Stimulated activated CD4-positive, alpha-beta T cell treated with anti-CD3 and anti-CD28 coated beads, Interleukin-12 subunit alpha, Interleukin-12 subunit beta, amount 100 ng/mL, for 48 hours (primary cell): ENCODE data around the gene PILRB.
"Not testable (repeated sequence)": the region's sequence is repeated elsewhere in the genome, so short reads cannot be mapped to it uniquely, and the experiment has no call there.

Experiments used
- DNase-seq, 3 donors: peaks; one replicate each; pipeline ENCODE4 v3.0.0-alpha.2; 2020; ENCODE audit warnings: low read depth in 2 of 3, low spot score in 1 of 3

The PILRB gene

DNA sequence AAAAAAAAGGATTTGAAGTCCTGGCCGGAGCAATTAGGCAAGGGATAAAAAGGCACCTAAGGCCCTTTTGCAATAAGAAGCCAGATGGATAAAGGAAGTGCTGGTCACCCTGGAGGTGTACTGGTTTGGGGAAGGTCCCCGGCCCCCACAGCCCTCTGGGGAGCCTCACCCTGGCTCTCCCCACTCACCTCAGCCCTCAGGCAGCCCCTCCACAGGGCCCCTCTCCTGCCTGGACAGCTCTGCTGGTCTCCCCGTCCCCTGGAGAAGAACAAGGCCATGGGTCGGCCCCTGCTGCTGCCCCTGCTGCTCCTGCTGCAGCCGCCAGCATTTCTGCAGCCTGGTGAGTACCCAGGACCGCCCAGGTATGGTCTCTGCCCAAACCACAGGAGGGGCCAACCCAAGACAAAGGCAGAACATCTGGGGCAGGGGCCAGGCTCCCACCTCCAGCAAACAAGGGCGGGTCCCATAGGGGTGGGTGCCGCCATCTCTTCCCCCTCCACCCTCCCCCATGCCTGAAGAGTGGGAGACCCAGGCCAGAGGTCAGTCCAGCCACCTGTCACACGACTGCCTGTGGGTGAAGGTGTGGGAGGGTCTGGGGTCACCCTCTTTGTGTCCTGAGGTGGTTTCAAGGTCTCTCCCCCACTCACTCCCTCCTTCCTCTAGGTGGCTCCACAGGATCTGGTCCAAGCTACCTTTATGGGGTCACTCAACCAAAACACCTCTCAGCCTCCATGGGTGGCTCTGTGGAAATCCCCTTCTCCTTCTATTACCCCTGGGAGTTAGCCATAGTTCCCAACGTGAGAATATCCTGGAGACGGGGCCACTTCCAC is at the start of gene PILRB:
PILRB (plus strand) TSS at position 91 of the 830 bp plus-strand sequence; CDS start at position 277, 186 bp downstream.
- DNase-seq, result no peak

DNA sequence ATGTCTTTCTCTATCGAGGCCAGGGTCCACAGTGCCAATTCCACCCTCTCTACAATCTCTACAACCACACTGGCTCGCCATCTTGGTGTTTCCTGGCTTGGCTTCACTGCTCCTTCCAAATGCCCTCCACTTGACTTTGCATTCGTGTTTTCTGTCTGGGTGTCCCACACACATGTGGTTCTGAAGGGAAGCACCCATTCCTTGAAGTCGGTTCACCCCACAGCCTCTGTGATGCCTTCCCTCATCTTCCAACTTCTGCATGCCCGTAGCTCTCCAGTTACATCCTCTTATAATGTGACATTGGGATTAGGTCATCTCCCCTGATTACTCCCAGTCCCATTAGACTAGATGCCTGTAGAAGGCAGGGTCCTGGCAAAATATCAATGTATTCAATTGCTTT is 39.6 kb upstream of the PILRB start:
- DNase-seq, result not testable (repeated sequence)

DNA sequence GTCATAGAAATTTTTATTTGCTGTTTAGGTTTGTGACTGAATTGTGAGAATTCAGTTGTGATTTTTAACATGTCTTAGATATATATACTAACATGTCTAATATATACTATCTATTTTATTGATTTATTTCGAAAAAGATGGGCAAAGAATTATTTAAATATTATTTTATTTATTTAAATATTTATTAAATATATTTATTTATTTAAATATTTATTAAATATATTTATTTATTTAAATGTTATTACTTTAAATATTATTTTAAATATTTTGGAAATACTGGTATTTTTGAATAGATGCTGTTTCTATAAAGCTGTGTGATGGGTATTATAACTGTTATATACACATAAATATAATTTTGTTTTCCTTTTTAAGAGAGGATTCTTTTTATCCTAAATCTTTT is 36.3 kb upstream of the PILRB start:
- DNase-seq, result not testable (repeated sequence)

DNA sequence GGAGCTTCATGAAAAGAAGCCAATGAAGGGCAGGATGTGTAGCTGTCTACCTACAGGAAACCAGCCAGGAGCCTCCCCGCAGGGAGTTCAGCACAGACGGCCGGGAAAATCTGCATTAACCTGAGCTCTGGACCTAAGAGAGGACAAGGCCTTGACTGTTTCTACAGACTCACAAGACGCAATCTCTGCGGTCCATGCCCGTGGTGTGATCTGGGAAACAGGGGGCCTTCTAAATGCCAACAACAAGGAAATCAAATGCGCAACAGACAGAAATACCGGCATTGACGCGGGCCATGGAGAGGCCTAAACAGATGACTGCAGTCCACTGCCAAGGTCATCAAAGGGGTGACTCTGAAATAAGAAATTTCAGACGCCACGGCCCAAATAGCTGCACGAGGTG is 33.7 kb upstream of the PILRB start:
- DNase-seq, result not testable (repeated sequence)

DNA sequence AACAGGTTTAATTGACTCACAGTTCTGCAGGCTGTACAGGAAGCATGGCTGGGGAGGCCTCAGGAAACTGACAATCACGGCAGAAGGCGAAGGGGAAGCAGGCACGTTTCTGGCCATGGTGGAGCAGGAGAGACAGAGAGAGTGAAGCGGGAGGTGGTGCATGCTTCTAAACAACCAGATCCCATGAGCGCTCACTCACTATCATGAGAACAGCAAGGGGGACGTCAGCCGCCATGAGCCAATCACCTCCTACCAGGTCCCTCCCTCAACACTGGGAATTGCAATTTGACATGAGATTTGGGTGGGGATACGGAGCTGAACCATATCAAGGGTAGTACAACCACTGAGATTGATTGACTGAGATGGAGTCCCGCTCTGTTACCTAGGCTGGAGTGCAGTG is 32.2 kb upstream of the PILRB start:
- DNase-seq, result not testable (repeated sequence)

DNA sequence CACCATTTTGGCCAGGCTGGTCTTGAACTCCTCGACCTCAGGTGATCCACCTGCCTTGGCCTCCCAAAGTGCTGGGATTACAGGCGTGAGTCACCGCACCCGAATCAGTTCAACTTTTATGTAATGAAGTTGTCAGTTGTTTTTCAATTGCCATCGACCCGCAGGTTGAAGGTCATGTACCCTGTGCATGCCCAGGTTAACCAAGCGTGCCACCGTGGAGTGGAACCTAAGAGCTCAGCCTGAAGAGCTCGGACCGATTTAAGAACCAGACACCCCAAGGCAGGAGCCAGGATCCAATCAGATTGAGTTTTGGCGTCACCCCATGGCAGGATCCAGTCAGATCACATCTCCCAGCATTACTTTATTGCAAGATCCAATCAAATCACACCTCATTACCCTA is 31.0 kb upstream of the PILRB start:
- DNase-seq, result not testable (repeated sequence)

DNA sequence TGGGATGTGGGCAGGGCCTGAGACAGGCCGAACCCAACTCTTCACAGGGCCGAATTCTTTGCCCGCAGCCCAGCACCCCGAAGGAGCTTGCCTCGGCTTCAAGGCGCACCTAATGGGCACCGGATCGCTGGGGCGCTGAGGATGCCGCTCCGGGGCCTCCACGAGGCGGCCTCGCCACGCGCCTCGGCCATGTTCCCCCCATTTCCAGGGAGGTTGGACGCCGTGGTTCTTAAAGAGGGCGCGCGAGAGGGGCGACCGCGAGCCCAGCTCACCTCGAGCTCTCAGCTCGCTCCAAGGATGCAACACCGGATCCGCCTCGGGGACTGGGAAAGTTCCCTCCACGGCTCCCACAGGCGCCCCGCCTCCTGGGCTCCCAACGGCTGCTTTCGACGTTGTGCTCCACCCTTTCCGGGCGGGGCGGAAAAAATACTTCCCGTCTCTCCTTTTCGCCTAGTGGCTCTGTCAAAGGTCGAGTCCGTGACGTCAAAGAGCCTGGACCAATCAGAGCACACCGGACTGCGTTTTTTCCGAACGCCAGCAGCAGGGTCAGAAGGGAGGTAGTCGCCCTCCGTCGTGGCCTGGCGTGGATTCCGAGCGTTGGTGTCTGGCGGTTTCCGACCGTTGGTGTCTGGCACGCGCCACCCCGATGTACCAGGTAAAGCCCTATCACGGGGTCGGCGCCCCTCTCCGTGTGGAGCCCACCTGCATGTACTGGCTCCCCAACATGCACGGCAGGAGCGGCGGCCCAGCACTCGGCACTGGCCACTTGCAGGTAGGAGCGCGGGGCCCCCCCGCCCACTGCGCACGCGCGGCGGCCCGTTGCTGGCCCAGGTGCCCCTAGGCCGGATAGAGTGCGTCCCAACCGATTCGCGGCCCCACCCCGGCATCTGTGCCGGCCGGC is 22.1 kb upstream of the PILRB start:
- peak; percentile 69 to 83 (median 81) for DNase-seq

DNA sequence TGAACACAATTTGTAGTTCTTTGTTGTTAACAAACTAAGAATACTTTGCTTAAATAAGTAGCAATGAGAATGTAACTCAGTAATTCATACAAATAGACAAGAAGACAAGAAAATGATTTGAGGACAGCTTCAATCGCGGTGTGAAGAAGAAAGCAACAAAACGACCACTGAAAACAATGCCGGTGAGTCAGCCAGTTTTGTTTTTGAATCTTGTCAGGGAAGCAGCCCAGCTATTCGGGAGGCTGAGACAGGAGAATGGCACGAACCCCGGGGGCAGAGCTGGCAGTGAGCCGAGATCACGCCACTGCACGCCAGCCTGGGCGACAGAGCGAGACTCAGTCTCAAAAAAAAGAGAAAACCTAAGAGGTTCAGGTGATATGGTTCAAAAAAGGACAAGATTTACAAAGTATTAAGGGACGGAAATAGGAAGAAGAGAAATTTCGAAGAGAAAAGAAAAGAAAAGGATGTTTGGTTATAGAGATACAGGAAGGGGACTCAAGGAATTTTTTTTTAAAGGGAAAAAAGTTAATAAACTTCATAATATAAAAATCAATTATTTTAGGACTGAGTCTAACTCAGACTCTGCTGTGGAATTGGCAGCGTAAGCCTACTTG is 19.7 kb upstream of the PILRB start:
- not testable (repeated sequence) for DNase-seq

DNA sequence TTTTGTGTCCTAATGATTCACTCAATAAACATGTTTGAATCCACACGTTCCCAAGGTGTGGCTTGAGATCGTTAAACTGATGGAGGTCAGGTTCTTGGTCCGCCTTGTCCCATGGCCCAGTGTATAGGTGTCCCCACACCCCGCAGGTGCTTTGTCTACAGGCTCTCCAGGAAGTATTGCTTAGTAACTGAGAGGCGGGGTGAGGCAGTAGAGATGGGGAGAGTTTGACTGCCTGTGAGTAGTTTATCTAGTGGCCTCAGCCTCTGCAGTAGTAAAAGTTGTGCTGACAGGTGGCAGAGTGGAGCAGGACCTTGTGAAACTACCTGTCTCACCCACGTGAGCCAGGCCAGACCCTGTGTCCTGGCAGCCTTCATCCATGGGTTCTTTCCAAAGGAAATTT is 16.6 kb upstream of the PILRB start:
- DNase-seq, result not testable (repeated sequence)

DNA sequence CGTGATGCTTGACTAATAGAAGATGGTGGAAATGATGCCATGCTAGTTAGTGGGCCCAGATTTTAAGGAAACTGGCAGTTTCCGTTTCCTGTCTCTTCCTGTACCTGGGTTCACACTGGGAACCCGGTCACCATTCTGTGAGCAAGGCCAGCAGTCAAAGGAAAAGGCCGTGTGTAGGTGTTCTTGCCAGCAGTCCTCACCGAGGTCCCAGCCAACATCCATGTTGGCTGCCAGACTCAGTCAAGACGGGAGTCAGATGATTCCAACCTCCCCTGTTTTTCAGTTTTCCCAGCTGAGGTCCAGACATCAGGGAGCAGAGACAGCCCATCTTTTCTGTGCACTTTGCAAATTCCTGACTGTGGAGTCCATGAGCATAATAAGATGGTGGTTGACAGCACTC is 15.2 kb upstream of the PILRB start:
- no peak for DNase-seq

DNA sequence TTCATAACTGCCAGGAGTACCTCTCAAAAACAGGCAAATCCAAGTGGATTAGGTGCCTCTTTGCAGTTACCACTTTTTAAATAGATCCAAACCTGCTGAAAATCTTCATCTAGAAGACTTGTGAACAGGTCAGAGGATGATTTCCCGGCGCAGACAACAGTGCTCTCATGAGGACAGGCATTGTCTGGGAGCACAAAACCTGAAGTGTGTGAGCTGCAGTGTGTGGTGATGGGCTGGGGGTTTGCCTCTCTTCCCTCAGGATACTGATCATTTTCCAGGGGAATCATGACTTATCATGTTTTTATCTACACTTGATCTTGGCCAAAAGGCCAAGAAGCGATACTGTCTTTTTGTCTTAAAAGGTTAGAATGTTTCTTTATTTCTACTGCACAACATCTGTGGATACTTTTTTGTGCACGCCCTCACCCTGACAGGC is 13.8 kb upstream of the PILRB start:
- not testable (repeated sequence) for DNase-seq

DNA sequence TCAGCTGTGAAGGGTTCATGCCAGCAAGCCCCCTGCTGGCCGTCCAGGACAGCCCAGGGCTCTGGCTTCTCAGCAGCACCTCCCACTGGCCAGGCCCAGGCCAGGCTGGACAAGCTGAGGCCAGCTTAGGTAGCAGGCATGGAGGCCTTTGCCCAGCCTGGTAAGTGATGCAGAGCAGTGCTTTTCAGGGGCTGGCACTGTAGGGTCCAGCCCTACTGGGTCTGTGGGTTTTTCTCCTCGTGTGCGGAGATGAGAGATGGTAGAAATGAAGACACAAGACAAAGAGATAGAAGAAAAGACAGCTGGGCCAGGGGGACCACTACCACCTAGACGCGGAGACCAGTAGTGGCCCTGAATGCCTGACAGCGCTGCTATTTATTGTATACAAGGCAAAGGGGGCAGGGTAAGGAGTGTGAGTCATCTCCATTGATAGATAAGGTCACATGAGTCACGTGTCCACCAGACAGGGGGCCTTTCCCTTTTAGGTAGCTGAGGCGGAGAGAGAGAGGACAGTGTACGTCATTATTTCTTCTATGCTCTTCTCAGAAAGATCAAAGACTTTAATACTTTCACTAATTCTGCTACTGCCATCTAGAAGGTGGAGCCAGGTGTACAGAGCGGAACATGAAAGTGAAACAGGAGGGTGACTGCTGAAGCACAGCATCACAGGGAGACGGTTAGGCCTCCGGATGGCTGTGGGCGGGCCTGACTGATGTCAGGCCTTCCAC is 13.2 kb upstream of the PILRB start:
- peak; percentile 57 to 74 (median 66) for DNase-seq

DNA sequence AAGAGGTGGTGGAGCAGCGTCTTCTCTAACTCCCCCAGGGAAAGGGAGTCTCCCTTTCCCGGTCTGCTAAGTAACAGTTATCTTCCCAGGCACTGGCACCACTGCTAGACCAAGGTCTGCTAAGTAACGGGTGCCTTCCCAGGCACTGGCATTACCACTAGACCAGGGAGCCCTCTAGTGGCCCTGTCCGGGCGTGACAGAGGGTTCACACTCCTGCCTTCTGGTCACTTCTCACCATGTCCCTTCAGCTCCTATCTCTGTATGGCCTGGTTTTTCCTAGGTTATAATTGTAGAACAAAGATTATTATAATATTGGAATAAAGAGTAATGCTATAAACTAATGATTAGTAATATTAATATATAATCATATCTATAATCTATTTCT is 12.6 kb upstream of the PILRB start:
- DNase-seq, result peak; percentile 38 to 54 (median 44)

DNA sequence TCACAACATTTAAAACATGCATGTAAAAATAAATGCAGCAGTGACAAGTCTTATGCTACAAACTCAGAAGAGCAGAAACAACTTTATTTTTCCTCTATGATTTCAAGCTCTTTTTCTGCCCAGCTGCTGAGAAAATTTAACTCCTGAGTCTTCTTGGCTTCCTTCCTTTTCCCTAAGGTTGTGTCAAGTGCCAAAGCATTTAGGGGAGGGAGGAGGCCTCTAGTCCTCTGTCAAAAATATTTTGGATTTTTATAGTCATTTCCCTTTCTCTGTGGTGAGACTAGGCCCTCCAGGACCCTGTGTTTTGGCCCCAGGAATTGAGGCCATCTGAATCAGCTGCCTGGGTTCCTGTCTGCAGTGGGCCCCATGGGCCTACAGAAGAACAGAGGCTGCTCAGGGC is 11.0 kb upstream of the PILRB start:
- no peak for DNase-seq

DNA sequence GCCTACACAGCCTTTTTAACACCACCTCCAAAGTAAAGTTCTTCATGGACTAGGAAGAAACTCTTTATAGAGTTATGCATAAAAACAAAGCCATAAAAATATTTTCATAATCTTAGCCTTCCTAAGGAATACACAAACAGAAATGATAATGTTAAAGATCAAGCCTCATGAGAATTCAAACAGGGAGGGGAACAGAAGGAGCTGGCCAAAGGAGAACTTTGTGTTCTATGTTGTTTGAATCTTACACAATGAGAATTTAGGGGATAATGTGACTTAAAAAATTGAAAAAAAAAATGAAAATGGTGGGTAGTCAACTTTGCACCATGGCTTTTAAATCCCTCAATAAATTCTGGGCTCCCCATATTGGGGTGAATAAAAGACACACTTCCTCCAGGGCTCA is 9.1 kb upstream of the PILRB start:
- no peak for DNase-seq

DNA sequence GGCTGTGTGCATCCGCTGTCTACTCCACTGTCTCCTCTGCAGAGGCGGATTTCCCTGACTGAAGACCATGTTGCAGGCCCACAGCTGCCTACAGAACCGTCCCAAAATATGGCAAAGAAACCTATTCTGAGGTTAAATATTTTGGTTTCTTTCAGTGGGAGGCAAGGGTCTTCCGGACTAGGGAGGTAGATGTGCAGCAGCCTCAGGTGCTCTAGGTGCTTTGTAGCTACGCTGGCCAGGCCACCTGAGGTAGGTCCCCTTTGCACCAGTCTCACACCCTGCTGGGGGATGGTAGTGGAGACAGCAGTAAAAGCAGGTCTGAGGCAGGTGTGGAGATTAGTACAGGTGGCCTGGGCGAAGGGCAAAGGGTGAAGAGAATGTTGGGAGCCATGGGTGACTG is 8.2 kb upstream of the PILRB start:
- no peak for DNase-seq

DNA sequence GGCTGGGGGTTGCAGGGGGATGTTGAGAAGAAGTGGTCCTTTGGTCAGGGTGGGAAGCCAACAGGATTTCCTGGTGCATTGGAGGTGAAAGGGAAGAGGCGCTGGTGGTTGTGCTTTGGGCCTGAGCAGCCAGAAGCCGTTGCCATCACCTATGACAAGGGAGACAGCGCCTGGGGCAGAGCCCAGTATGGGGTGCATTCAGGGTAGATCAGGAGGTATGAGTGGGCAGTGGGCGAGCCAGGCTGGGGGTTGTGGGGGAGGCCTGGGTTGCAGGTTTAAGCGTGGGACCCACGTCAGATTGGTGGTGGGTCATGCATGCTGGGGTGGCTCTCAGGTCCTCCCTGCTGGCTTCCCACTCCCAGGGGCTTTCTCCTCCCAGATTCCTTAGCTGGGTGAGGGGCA is 6.3 kb upstream of the PILRB start:
- no peak for DNase-seq

DNA sequence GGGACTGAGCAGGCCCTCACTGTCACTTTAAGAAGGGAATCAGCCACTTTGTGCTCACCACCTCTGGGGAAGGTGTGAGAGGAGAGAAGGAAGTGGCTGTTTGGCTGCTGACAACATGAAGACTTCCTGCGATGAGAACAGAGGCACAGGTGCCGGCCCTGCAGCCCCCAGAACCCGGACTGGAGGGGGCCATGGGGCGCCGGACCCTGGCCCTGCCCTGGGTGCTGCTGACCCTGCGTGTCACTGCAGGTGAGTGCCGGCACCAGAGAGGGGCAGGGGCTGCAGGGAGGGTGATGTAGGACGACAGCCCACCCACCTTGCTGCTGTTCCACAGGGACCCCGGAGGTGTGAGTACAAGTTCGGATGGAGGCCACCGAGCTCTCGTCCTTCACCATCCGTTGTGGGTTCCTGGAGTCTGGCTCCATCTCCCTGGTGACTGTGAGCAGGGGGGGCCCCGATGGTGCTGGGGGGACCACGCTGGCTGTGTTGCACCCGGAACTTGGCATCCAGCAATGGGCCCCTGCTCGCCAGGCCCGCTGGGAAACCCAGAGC is 5.6 kb upstream of the PILRB start:
- not testable (repeated sequence) for DNase-seq

DNA sequence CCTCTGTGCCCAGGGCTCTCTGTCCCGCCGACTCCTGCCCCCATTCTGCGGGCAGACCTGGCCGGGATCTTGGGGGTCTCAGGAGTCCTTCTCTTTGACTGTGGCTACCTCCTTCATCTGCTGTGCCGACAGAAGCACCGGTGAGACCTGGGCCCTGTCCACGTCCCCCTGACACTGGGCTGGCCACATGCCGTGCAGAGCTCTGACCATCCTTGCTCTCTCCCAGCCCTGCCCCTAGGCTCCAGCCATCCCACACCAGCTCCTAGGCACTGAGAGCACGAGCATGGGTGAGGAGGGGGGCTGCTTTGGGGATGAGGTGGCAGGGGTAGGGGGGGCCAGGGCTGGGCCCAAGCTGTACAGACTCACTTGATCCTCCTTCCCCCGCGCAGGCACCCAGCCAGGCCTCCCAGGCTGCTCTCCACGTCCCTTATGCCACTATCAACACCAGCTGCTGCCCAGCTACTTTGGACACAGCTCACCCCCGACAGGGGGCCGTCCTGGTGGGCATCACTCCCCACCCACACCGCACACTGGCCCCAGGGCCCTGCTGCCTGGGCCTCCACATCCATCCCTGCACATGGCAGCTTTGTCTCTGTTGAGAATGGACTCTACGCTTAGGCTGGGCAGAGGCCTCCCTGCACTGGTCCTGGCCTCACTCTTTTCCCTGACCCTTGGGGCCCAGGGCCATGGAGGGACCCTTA is 4.8 kb upstream of the PILRB start:
- DNase-seq, result no peak
